IMR-90 (cell line): ENCODE results near the gene PTCH2. TPM values are rescaled to one million over a fixed set of nuclear protein-coding genes. Genes with fewer than 3 reads are reported as not detected.

Source experiments
- ATAC-seq: fragments of 200-7000 bp; cut with Tn5 transposase; 2 replicates; pipeline ENCODE4 v1.9.1; 2020; ENCODE audit warnings: low read depth, mild to moderate bottlenecking, moderate library complexity
- BruUV-seq: library from RNA; stranded (reverse); fragments of 400-500 nt; replicated peaks from 2 replicates; lab custom pipeline; 2021; lab: Mats Ljungman, UMichigan
- CTCF ChIA-PET: fragments of 300-600 bp; formaldehyde crosslinking; extraction: SDS; loops from one replicate; lab custom pipeline; 2021; ENCODE audit warnings: antibody characterized with exemption; lab: Yijun Ruan, JAX
- POLR2A ChIA-PET: fragments of 300-600 bp; sonication (Branson Sonifier 250); formaldehyde crosslinking; loops from one replicate; lab custom pipeline; 2022; ENCODE audit warnings: antibody characterized with exemption; ENCODE audit not compliant: unreplicated experiment; lab: Charles Lee
- DNase-seq: peaks from one replicate; pipeline ENCODE4 v3.0.0; 2013
- H2AFZ ChIP-seq: replicated peaks from 2 replicates; pipeline ENCODE3; 2013; ENCODE audit warnings: low read length, mild to moderate bottlenecking; ENCODE audit not compliant: poor library complexity
- H2AK5ac ChIP-seq: 2 replicates; pipeline ENCODE4 v1.6.1; 2013; ENCODE audit warnings: low read depth, low read length, inconsistent platforms
- H2AK9ac ChIP-seq: replicated peaks from 2 replicates; pipeline ENCODE3; 2013; ENCODE audit warnings: mild to moderate bottlenecking, low read depth, low read length, moderate library complexity; ENCODE audit not compliant: poor library complexity
- H2BK120ac ChIP-seq: 2 replicates; pipeline ENCODE4 v1.6.1; 2013; ENCODE audit warnings: low read depth, low read length, inconsistent platforms
- H2BK15ac ChIP-seq: 3 replicates; pipeline ENCODE4 v1.6.1; 2013; ENCODE audit warnings: low read depth, low read length, inconsistent platforms
- H2BK20ac ChIP-seq: 2 replicates; pipeline ENCODE4 v1.6.1; 2013; ENCODE audit warnings: low read depth, mild to moderate bottlenecking, inconsistent platforms, low read length, moderate library complexity
- H2BK5ac ChIP-seq: 2 replicates; pipeline ENCODE4 v1.6.1; 2013; ENCODE audit warnings: mild to moderate bottlenecking, low read depth, low read length, inconsistent platforms; ENCODE audit not compliant: poor library complexity, severe bottlenecking
- H3K14ac ChIP-seq: replicated peaks from 2 replicates; pipeline ENCODE4 v1.6.1; 2013; ENCODE audit warnings: low read depth, low read length, inconsistent platforms
- H3K18ac ChIP-seq: 2 replicates; pipeline ENCODE4 v1.6.1; 2013; ENCODE audit warnings: low read depth, low read length, control low read depth
- H3K23ac ChIP-seq: 2 replicates; pipeline ENCODE4 v1.6.1; 2013; ENCODE audit warnings: low read depth, low read length, inconsistent platforms
- H3K27ac ChIP-seq: 2 replicates; pipeline ENCODE4 v1.5.1; 2013; ENCODE audit warnings: mild to moderate bottlenecking, control low read depth, low read length; ENCODE audit not compliant: insufficient read depth
- H3K27me3 ChIP-seq: 2 replicates; pipeline ENCODE4 v1.6.1; 2013; ENCODE audit warnings: low read length; ENCODE audit not compliant: control insufficient read depth, insufficient read depth
- H3K36me3 ChIP-seq: 2 replicates; pipeline ENCODE4 v1.6.1; 2013; ENCODE audit warnings: low read length, mixed read lengths; ENCODE audit not compliant: control insufficient read depth, insufficient read depth
- H3K4ac ChIP-seq: 2 replicates; pipeline ENCODE4 v1.6.1; 2013; ENCODE audit warnings: low read depth, low read length, inconsistent platforms
- H3K4me1 ChIP-seq: 2 replicates; pipeline ENCODE4 v1.6.1; 2013; ENCODE audit warnings: low read length, mixed read lengths; ENCODE audit not compliant: control insufficient read depth, insufficient read depth
- H3K4me2 ChIP-seq: 2 replicates; pipeline ENCODE4 v1.6.1; 2013; ENCODE audit warnings: low read depth, mild to moderate bottlenecking, control low read depth, low read length, moderate library complexity
- H3K4me3 ChIP-seq: 2 replicates; pipeline ENCODE4 v1.5.1; 2013; ENCODE audit warnings: low read depth, mild to moderate bottlenecking, control low read depth, low read length, moderate library complexity; ENCODE audit not compliant: insufficient read depth
- H3K56ac ChIP-seq: 2 replicates; pipeline ENCODE4 v1.6.1; 2013; ENCODE audit warnings: low read length, inconsistent platforms; ENCODE audit not compliant: insufficient read depth; ENCODE audit errors: extremely low read depth
- H3K79me1 ChIP-seq, 2 experiments: 2 replicates each; pipeline ENCODE4 v1.6.1; 2013; ENCODE audit warnings: low read length in 2 of 2, inconsistent platforms in 1 of 2, low read depth in 1 of 2
- H3K9ac ChIP-seq: 2 replicates; pipeline ENCODE4 v1.6.1; 2013; ENCODE audit warnings: low read depth, low read length, control low read depth
- H3K9me1 ChIP-seq: 2 replicates; pipeline ENCODE4 v1.6.1; 2013; ENCODE audit warnings: low read length, inconsistent platforms; ENCODE audit not compliant: insufficient read depth
- H3K9me3 ChIP-seq: 2 replicates; pipeline ENCODE4 v1.6.1; 2013; ENCODE audit warnings: low read length; ENCODE audit not compliant: control insufficient read depth, insufficient read depth
- H4K20me1 ChIP-seq: 2 replicates; pipeline ENCODE4 v1.6.1; 2013; ENCODE audit warnings: low read length, inconsistent platforms; ENCODE audit not compliant: insufficient read depth
- H4K5ac ChIP-seq: 2 replicates; pipeline ENCODE4 v1.6.1; 2013; ENCODE audit warnings: mild to moderate bottlenecking, low read depth, low read length, control low read depth
- H4K8ac ChIP-seq, 2 experiments: 2 replicates each; pipeline ENCODE4 v1.6.1; 2013; ENCODE audit warnings: low read depth in 2 of 2, low read length in 2 of 2, control low read depth in 1 of 2, inconsistent platforms in 1 of 2
- H4K91ac ChIP-seq: 2 replicates; pipeline ENCODE4 v1.6.1; 2013; ENCODE audit warnings: low read depth, low read length, inconsistent platforms; ENCODE audit not compliant: insufficient read depth
- BHLHE40 ChIP-seq: fragments of 150-350 bp; IDR thresholded peaks from 2 replicates; pipeline ENCODE4 v1.6.1; 2016; ENCODE audit warnings: mild to moderate bottlenecking, low read depth, low read length
- CEBPB ChIP-seq: IDR thresholded peaks from 2 replicates; pipeline ENCODE4 v1.6.1; 2012; ENCODE audit warnings: low read depth, low read length, improper control_type of control experiment
- CHD1 ChIP-seq: IDR thresholded peaks from 2 replicates; pipeline ENCODE4 v1.6.1; 2012; ENCODE audit warnings: low read depth, low read length, improper control_type of control experiment
- CTCF ChIP-seq: conservative IDR thresholded peaks from 2 replicates; pipeline ENCODE4 v1.5.1; 2012; ENCODE audit warnings: mild to moderate bottlenecking, low read depth, low read length, improper control_type of control experiment
- ELK1 ChIP-seq: fragments of 150-350 bp; IDR thresholded peaks from 2 replicates; pipeline ENCODE4 v1.6.1; 2016; ENCODE audit warnings: low read depth, mild to moderate bottlenecking, low read length, moderate library complexity, borderline replicate concordance
- FOS ChIP-seq: fragments of 150-350 bp; IDR thresholded peaks from 2 replicates; pipeline ENCODE4 v1.6.1; 2016; ENCODE audit warnings: low read depth, low read length
- MAFK ChIP-seq: IDR thresholded peaks from 2 replicates; pipeline ENCODE4 v1.6.1; 2012; ENCODE audit warnings: low read depth, low read length, improper control_type of control experiment
- MXI1 ChIP-seq: IDR thresholded peaks from 2 replicates; pipeline ENCODE4 v1.6.1; 2012; ENCODE audit warnings: low read depth, mild to moderate bottlenecking, low read length, moderate library complexity, borderline replicate concordance
- NFE2L2 ChIP-seq: fragments of 150-350 bp; IDR thresholded peaks from 2 replicates; pipeline ENCODE4 v1.6.1; 2016; ENCODE audit warnings: low read depth, mild to moderate bottlenecking, low read length
- POLR2A ChIP-seq: IDR thresholded peaks from 2 replicates; pipeline ENCODE4 v1.6.1; 2012; ENCODE audit warnings: mild to moderate bottlenecking, low read depth, low read length
- RFX5 ChIP-seq: IDR thresholded peaks from 2 replicates; pipeline ENCODE4 v1.8.0; 2012; ENCODE audit warnings: low read depth, mild to moderate bottlenecking, low read length, moderate library complexity
- SMC3 ChIP-seq: fragments of 150-350 bp; IDR thresholded peaks from 2 replicates; pipeline ENCODE4 v1.6.1; 2016; ENCODE audit warnings: low read depth, mild to moderate bottlenecking, antibody characterized with exemption, low read length, moderate library complexity
- USF2 ChIP-seq: fragments of 150-350 bp; IDR thresholded peaks from 2 replicates; pipeline ENCODE4 v1.6.1; 2017; ENCODE audit warnings: mild to moderate bottlenecking, antibody characterized with exemption, low read length, low read depth
- WGBS, 2 experiments: methylation state at CpG; one replicate each; pipeline versions ENCODE4 v1.1.5 to v1.1.7; 2013; ENCODE audit warnings: missing lambda C conversion rate in 2 of 2; ENCODE audit not compliant: insufficient read length in 1 of 2; ENCODE audit errors: extremely low coverage in 2 of 2; 5-methylcytosine and 5-hydroxymethylcytosine counted together
- dilution Hi-C: fragments of 300-500 bp; cut with HindIII; formaldehyde crosslinking; loops from one replicate; pipeline ENCODE4 v1.14.3; 2018; ENCODE audit warnings: low sequenced_read_pairs; ENCODE audit not compliant: unreplicated experiment
- in situ Hi-C: fragments of 300-500 bp; cut with MboI; formaldehyde crosslinking; loops from 3 replicates; pipeline ENCODE4 v1.14.3; 2019; ENCODE audit warnings: low sequenced_read_pairs, inconsistent platforms, mixed read lengths
- intact Hi-C: fragments of 100-400 bp; cut with micrococcal nuclease; formaldehyde crosslinking; loops from 2 replicates; pipeline ENCODE4 v1.10.0; 2022
- polyA plus RNA-seq, 3 experiments: library from polyadenylated mRNA; depleted of rRNA; stranded (reverse); fragments of >200 nt; gene quantifications; 2 replicates each; pipeline ENCODE4 v1.2.3, GENCODE V29; 2012; ENCODE audit warnings: low replicate concordance in 1 of 3
- total RNA-seq: library from RNA; depleted of rRNA; stranded (reverse); fragments of >200 nt; gene quantifications from 2 replicates; pipeline ENCODE4 v1.2.3, GENCODE V29; 2012

PTCH2 gene
- total and polyA plus RNA-seq, 2 of the 4 experiments (the other 2 are of a cell fraction) = under 0.01 to 0.56 TPM

- Histone ChIP-seq H4K8ac (peak overlapping the region in 1 of 2 experiments; percentile 79; a peak in 2 of 4 replicates), H2BK20ac (no peak overlapping the region), H3K79me1 (no peaks in the 10 kb centered on the region), H4K5ac (no peak overlapping the region), H2BK120ac (no peak overlapping the region), H3K27ac (no peak overlapping the region), H2BK15ac (no peak overlapping the region), H3K27me3 (peaks cover 2% of the 10 kb centered on the region; the same call in 1 of the 2 replicates), H3K36me3 (no peaks in the 10 kb centered on the region), H3K9me3 (no peaks in the 10 kb centered on the region), H2BK5ac (no peak overlapping the region), H2AK9ac (peak overlapping the region; percentile 50), H3K14ac (no peak overlapping the region), H4K20me1 (no peaks in the 10 kb centered on the region), H3K9me1 (no peaks in the 10 kb centered on the region), H2AFZ (peak overlapping the region; percentile 95), H3K4ac (no peak overlapping the region), H3K9ac (no peak overlapping the region), H4K91ac (no peak overlapping the region), H3K4me2 (no peak overlapping the region), H2AK5ac (no peak overlapping the region), H3K56ac (no peak overlapping the region), H3K4me1 (peaks cover 8% of the 10 kb centered on the region; the same call in 1 of the 2 replicates), H3K4me3 (no peak overlapping the region), H3K18ac (no peak overlapping the region), H3K23ac (no peak overlapping the region)
- 89% methylated on average over 5 of the region's 9 CpGs; no CpG with 5 or more reads in 1 of the 2 experiments for WGBS, 2 experiments
- CTCF ChIA-PET = interaction anchor here (1.4 kb wide), 1 partner anchor 13 kb away, joined by 9 read pairs; the partner anchor contains the start of gene PLK3
- TF ChIP-seq NFE2L2 (no peak), SMC3 (no peak), RFX5 (no peak), ELK1 (no peak), MAFK (no peak), CTCF (no peak), CHD1 (no peak), USF2 (no peak), POLR2A (no peak), CEBPB (no peak), MXI1 (no peak), FOS (no peak), BHLHE40 (no peak)
- intact Hi-C loops = no loop called here
- dilution Hi-C loops = no loop called here
- no peak for DNase-seq
- ATAC-seq = no peak
- in situ Hi-C loops = no loop called here
- POLR2A ChIA-PET = no interaction called here
- no TSS peak for BruUV-seq
Measured at GRCh38 chr1:44786841-44787426, 56.1 kb downstream of the PTCH2 start.
